Smooth muscle cell (in vitro differentiated cells): ENCODE data around the gene TRIM66. TPM values are rescaled to one million over a fixed set of nuclear protein-coding genes. Genes with fewer than 3 reads are reported as not detected.

Source experiments
- DNase-seq: peaks from one replicate; lab custom pipeline; 2025; ENCODE audit not compliant: unreplicated experiment; lab: John Stamatoyannopoulos, UW
- H2AFZ ChIP-seq: fragments of 200-600 bp; sonication (generic); 2 replicates; pipeline ENCODE4 v1.6.0; 2016; ENCODE audit warnings: antibody characterized with exemption, low read depth, mild to moderate bottlenecking
- H3F3A ChIP-seq: fragments of 200-600 bp; sonication (generic); 2 replicates; pipeline ENCODE4 v1.6.0; 2017; ENCODE audit warnings: antibody characterized with exemption, low read depth
- H3K27ac ChIP-seq: fragments of 200-600 bp; sonication (generic); 2 replicates; pipeline ENCODE4 v1.5.1; 2016; ENCODE audit warnings: low read depth, mild to moderate bottlenecking
- H3K27me3 ChIP-seq: fragments of 200-600 bp; sonication (generic); 2 replicates; pipeline ENCODE4 v1.6.1; 2016; ENCODE audit warnings: low read depth, mild to moderate bottlenecking
- H3K36me3 ChIP-seq: fragments of 200-600 bp; sonication (generic); 2 replicates; pipeline ENCODE4 v1.5.1; 2016; ENCODE audit warnings: low read depth
- H3K4me1 ChIP-seq: fragments of 200-600 bp; sonication (generic); 2 replicates; pipeline ENCODE4 v1.5.1; 2016; ENCODE audit warnings: low read depth
- H3K4me2 ChIP-seq: fragments of 200-600 bp; sonication (generic); 2 replicates; pipeline ENCODE4 v1.6.0; 2016; ENCODE audit warnings: mild to moderate bottlenecking
- H3K4me3 ChIP-seq: fragments of 200-600 bp; sonication (generic); 2 replicates; pipeline ENCODE4 v1.5.1; 2016; ENCODE audit warnings: mild to moderate bottlenecking
- H3K79me2 ChIP-seq: fragments of 200-600 bp; sonication (generic); 2 replicates; pipeline ENCODE4 v1.6.0; 2016; ENCODE audit warnings: low read depth, mild to moderate bottlenecking
- H3K9ac ChIP-seq: fragments of 200-600 bp; sonication (generic); 2 replicates; pipeline ENCODE4 v1.6.0; 2016; ENCODE audit warnings: low read depth
- H3K9me3 ChIP-seq: fragments of 200-600 bp; sonication (generic); replicated peaks from 2 replicates; pipeline ENCODE4 v1.5.1; 2016; ENCODE audit warnings: low read depth
- H4K20me1 ChIP-seq: fragments of 200-600 bp; sonication (generic); 2 replicates; pipeline ENCODE4 v1.6.0; 2016; ENCODE audit warnings: low read depth
- whole genome bisulfite sequencing: methylation state at CpG from one replicate; pipeline ENCODE4 v1.1.7; 2016; ENCODE audit warnings: low lambda C conversion rate; 5-methylcytosine and 5-hydroxymethylcytosine counted together
- polyA plus RNA-seq: library from polyadenylated mRNA; unstranded; fragments of >200 nt; fragmentation: Nextera tagmentation; extraction: Ambion mirVana; gene quantifications from 2 replicates; pipeline ENCODE4 v1.2.1, GENCODE V29; 2016
- total RNA-seq: library from RNA; depleted of rRNA; stranded (reverse); fragments of >200 nt; gene quantifications from 2 replicates; pipeline ENCODE4 v1.2.3, GENCODE V29; 2014
- TF ChIP-seq, protein P1 (sequence below): fragments of 200-600 bp; sonication (generic); IDR thresholded peaks from 2 replicates; pipeline ENCODE4 v1.5.1; 2017; ENCODE audit warnings: borderline replicate concordance, mild to moderate bottlenecking, antibody characterized with exemption; ENCODE audit not compliant: insufficient read depth, poor library complexity, severe bottlenecking

Gene TRIM66
- total and polyA plus RNA-seq, 2 experiments from 2014 or later, result 0.24 to 5.8 TPM

DNA sequence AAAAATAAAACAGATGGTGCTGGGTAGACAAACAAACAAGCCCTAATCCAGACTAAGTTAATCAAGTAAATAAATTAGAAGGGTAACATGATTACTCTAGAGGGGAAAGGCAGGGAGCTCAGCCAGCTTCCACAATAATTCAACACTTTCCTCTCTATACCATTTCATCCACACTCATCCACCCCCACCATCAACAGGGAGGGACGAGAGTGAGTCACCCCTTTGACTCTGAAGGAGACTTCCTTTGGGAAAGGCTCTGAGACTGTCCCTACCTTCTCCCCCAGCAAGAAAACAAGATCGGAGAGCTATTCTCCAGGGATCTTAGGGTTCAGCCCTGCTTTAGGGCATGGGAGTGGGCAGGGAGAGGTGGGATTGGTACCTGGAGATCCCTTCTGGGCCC is 33.1 kb downstream of the TRIM66 start:
- Histone ChIP-seq H3K4me1 (peaks cover 6% of the 10 kb centered on the region), H3K27ac (no peak overlapping the region), H3K4me2 (peak overlapping the region; percentile 73), H3K4me3 (no peak overlapping the region), H2AFZ (no peak overlapping the region), H3K79me2 (no peaks in the 10 kb centered on the region), H3K36me3 (no peaks in the 10 kb centered on the region), H3K27me3 (no peaks in the 10 kb centered on the region), H3F3A (no peaks in the 10 kb centered on the region), H3K9me3 (no peaks in the 10 kb centered on the region), H4K20me1 (no peaks in the 10 kb centered on the region), H3K9ac (no peak overlapping the region)
- DNase-seq, result no peak
- 48% methylated on average over 2 of the region's 2 CpGs for WGBS
- TF ChIP-seq, protein P1, sequence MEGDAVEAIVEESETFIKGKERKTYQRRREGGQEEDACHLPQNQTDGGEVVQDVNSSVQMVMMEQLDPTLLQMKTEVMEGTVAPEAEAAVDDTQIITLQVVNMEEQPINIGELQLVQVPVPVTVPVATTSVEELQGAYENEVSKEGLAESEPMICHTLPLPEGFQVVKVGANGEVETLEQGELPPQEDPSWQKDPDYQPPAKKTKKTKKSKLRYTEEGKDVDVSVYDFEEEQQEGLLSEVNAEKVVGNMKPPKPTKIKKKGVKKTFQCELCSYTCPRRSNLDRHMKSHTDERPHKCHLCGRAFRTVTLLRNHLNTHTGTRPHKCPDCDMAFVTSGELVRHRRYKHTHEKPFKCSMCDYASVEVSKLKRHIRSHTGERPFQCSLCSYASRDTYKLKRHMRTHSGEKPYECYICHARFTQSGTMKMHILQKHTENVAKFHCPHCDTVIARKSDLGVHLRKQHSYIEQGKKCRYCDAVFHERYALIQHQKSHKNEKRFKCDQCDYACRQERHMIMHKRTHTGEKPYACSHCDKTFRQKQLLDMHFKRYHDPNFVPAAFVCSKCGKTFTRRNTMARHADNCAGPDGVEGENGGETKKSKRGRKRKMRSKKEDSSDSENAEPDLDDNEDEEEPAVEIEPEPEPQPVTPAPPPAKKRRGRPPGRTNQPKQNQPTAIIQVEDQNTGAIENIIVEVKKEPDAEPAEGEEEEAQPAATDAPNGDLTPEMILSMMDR, result no peak

DNA sequence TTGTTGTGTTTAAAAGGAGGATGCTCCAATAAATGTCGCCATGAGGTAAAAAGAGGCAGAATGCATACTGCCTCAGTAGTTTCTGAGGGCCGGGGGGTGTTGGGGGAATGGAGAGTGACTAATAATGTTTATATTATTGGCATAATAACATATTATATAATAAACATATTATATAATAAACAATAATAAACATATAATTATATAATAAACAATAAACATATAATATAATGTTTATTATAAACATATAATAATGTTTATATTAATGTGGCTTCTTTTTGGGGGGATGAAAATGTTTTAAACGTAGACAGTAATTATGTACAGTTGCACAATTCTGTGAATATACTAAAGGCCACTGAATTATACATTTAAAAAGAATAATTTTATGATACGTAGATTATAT is 35.6 kb downstream of the TRIM66 start:
- DNase-seq, result no peak
- Histone ChIP-seq H3K27ac (no peak overlapping the region), H2AFZ (no peak overlapping the region), H3K9me3 (no peaks in the 10 kb centered on the region), H3K79me2 (no peaks in the 10 kb centered on the region), H3F3A (no peaks in the 10 kb centered on the region), H3K27me3 (no peaks in the 10 kb centered on the region), H3K4me2 (no peak overlapping the region), H3K36me3 (no peaks in the 10 kb centered on the region), H3K9ac (no peak overlapping the region), H4K20me1 (no peaks in the 10 kb centered on the region), H3K4me3 (no peak overlapping the region), H3K4me1 (peaks cover 6% of the 10 kb centered on the region)
- TF ChIP-seq, protein P1, result no peak
- 94% methylated on average over 4 of the region's 4 CpGs for WGBS

DNA sequence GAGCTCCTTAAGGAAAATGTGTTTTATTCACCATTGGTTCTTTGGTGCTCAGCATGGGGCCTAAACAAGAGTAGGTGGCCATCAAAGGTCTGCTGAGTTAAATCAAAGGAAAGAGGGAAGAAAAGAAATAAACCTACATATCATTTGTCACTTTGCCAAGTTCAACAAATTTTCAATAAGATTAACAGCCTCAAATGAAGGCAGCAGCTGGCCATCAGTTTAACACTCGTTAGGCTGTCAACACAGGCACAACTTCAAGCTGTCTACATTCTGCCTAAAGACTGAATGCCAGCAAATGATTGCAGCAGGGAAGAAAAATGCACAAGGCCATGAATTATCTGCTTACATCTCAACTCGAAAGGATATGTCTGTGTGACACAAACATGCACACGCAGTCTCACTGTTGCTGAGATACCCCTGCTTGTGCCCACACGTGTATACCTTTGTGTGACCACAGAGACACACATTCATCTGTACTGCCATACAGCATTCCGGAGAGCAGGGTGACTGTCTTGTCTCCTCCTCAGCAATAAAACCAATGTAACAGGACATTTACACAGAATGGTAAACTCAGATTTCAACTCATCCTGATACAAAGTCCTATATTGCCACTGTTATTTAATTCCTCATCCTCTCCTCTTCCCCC is 40.1 kb downstream of the TRIM66 start:
- Histone ChIP-seq H3K4me3 (no peak overlapping the region), H3K27ac (no peak overlapping the region), H3K27me3 (no peaks in the 10 kb centered on the region), H3F3A (no peaks in the 10 kb centered on the region), H3K79me2 (no peaks in the 10 kb centered on the region), H3K4me1 (peaks cover 8% of the 10 kb centered on the region), H3K36me3 (no peaks in the 10 kb centered on the region), H4K20me1 (no peaks in the 10 kb centered on the region), H3K4me2 (no peak overlapping the region), H2AFZ (no peak overlapping the region), H3K9ac (no peak overlapping the region), H3K9me3 (no peaks in the 10 kb centered on the region)
- no peak for DNase-seq
- TF ChIP-seq, protein P1, result no peak
- 83% methylated on average over 5 of the region's 5 CpGs for WGBS

DNA sequence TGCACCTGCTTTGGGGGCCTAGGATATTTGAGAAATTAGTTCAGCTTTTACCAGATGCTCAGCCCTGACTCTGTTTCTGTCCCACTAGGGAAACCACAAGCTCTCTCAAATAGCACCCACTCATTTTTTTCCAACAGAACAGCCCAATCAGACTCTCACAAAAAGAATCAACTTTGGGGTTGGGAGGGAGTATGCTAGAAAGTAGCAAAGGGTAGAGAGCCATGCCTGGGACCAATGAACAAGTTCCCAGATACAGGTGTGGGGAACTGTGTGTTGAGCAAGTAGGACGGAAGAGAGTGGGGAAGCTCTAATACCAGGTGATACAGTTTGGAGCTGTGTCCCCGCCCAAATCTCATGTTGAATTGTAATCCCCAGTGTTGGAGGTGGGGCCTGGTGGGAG is 41.1 kb downstream of the TRIM66 start:
- no peaks in the 10 kb centered on the region for H4K20me1 ChIP-seq
- H3K4me1 ChIP-seq, result peaks cover 8% of the 10 kb centered on the region
- no peak overlapping the region for H3K4me2 ChIP-seq
- no peaks in the 10 kb centered on the region for H3F3A ChIP-seq
- TF ChIP-seq, protein P1, result no peak
- WGBS, result 96% methylated on average over 2 of the region's 2 CpGs
- H3K4me3 ChIP-seq, result no peak overlapping the region
- H3K79me2 ChIP-seq, result no peaks in the 10 kb centered on the region
- H2AFZ ChIP-seq, result no peak overlapping the region
- no peaks in the 10 kb centered on the region for H3K9me3 ChIP-seq
- no peak overlapping the region for H3K27ac ChIP-seq
- no peak overlapping the region for H3K9ac ChIP-seq
- no peaks in the 10 kb centered on the region for H3K27me3 ChIP-seq
- DNase-seq, result no peak
- no peaks in the 10 kb centered on the region for H3K36me3 ChIP-seq
